ENCODE data around the gene MED17.
"Not testable (repeated sequence)": the region's sequence is repeated elsewhere in the genome, so short reads cannot be mapped to it uniquely, and the experiment has no call there.

MED17 gene

DNA sequence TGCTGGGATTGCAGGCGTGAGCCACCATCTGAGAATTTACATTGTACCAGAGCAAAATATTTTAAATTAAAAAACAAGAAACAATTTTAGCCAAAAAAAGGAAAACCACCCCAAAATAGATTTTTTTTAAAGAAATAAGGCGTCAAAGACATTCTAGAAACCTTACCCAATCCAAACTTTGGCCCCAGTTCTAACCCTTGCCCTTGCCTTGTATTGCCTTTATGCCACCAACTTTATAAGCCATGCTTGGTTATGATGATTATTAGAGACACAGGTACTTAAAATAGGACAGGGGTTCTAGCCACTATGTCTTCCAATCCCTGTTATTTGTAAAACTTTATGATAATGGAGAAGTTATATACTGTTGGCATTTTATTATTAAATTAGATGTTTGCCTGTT, 30.8 kb upstream of the MED17 start:
- Histone ChIP-seq H3K36me3 (ENCODE audit: control insufficient read depth, insufficient read depth, low read length) (peaks cover 3% of the 10 kb centered on the region), H3K4me3 (replicated peaks; ENCODE audit: low read depth, low read length) (no peak overlapping the region), H3K27me3 (replicated peaks; ENCODE audit: control insufficient read depth, insufficient read depth, low read length) (no peaks in the 10 kb centered on the region)
- no peak for DNase-seq (ENCODE audit: extremely low read depth, insufficient read length)
- TF ChIP-seq, protein P1, sequence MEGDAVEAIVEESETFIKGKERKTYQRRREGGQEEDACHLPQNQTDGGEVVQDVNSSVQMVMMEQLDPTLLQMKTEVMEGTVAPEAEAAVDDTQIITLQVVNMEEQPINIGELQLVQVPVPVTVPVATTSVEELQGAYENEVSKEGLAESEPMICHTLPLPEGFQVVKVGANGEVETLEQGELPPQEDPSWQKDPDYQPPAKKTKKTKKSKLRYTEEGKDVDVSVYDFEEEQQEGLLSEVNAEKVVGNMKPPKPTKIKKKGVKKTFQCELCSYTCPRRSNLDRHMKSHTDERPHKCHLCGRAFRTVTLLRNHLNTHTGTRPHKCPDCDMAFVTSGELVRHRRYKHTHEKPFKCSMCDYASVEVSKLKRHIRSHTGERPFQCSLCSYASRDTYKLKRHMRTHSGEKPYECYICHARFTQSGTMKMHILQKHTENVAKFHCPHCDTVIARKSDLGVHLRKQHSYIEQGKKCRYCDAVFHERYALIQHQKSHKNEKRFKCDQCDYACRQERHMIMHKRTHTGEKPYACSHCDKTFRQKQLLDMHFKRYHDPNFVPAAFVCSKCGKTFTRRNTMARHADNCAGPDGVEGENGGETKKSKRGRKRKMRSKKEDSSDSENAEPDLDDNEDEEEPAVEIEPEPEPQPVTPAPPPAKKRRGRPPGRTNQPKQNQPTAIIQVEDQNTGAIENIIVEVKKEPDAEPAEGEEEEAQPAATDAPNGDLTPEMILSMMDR (IDR thresholded peaks at IDR 0.05; ENCODE audit: insufficient read depth, low read length, poor library complexity, severe bottlenecking) = no peak

DNA sequence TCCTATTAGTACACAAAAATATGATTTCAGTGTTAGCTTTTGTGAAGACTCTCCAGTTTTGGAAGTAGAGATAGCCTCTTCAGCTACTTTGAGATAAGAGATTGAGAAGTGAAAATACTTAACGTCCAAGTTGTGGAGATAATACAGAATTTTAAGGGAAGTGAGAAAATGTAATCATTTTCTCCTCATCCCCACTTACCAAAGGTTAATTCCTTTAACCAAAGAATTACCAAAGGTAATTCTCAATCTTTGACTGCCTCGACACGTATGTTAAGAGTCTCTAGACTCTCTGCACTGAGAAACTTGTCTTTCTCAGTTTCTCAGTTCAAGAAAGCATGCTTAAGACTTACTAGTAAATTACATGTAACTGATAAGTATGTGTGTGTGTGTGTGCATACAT, 27.3 kb upstream of the MED17 start:
- TF ChIP-seq, protein P1 (IDR thresholded peaks at IDR 0.05; ENCODE audit: insufficient read depth, low read length, poor library complexity, severe bottlenecking) = no peak
- no peaks in the 10 kb centered on the region for H3K27me3 ChIP-seq (replicated peaks; ENCODE audit: control insufficient read depth, insufficient read depth, low read length)
- no peak for DNase-seq (ENCODE audit: extremely low read depth, insufficient read length)
- no peak overlapping the region for H3K4me3 ChIP-seq (replicated peaks; ENCODE audit: low read depth, low read length)
- peaks cover 8% of the 10 kb centered on the region for H3K36me3 ChIP-seq (ENCODE audit: control insufficient read depth, insufficient read depth, low read length)

DNA sequence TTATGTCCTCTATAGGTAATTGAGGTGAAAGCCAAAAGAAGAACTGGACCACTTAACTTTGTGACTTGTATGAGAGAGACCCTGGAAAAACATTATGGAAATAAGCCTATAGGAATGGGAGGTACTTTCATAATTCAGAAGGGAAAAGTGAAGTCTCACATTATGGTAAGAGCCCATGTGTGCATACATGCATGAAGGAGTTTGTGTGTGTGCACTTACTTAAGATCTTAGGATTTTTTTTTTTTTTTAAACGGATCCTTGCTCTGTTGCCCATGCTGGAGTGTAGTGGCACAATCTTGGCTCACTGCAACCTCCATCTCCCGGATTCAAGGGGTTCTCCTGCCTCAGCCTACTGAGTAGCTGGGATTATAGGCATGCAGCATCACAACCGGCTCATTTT, 26.8 kb upstream of the MED17 start:
- Histone ChIP-seq H3K36me3 (ENCODE audit: control insufficient read depth, insufficient read depth, low read length) (peaks cover 8% of the 10 kb centered on the region), H3K27me3 (replicated peaks; ENCODE audit: control insufficient read depth, insufficient read depth, low read length) (no peaks in the 10 kb centered on the region), H3K4me3 (replicated peaks; ENCODE audit: low read depth, low read length) (no peak overlapping the region)
- TF ChIP-seq, protein P1 (IDR thresholded peaks at IDR 0.05; ENCODE audit: insufficient read depth, low read length, poor library complexity, severe bottlenecking) = no peak
- DNase-seq (ENCODE audit: extremely low read depth, insufficient read length) = no peak

DNA sequence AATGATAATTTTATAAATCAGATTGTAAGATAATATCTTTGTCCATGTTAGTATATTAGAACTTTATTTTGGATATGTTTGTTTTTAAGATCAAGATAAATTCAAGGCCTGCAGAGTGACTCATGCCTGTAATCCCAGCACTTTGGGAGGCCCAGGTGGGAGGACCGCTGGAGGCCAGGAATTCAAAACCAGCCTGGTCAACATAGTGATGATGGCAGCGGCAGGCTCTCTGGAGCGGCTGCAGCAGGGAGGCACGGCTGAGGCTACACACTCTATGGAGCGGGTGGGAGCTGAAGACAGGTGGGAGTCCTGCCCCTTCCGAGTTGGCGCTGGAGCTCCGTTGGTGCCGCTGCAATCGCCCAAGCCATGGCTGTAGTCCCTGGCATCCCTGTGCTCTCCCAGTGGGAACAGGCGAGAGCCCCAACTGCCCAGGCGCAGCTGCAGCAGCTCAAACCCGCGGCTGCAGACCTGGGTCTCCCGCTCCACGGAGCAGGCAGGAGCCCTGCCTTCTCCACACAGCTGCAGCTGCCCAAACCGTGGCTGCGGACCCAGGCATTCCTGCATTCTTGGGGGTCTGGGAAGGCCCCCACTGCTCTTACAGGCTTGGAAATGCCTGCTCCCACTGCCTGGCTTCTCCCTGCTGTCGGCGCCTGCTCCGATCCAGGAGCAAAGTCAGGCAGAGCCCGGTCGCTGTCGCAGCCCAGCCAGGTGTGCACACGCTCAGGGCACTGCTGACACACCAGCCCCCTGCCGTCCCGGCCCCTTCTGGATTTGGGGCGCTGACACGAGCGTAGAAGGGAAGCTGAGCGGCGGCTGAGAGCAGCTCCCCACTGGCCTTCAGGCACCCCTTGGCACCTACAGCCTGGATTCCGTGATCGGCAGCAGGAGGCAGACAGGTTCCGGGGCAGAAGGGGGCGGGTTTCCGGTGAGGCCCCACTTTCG, 25.9 kb upstream of the MED17 start:
- no peak overlapping the region for H3K4me3 ChIP-seq (replicated peaks; ENCODE audit: low read depth, low read length)
- no peak for DNase-seq (ENCODE audit: extremely low read depth, insufficient read length)
- TF ChIP-seq, protein P1 (IDR thresholded peaks at IDR 0.05; ENCODE audit: insufficient read depth, low read length, poor library complexity, severe bottlenecking) = no peak
- peaks cover 8% of the 10 kb centered on the region for H3K36me3 ChIP-seq (ENCODE audit: control insufficient read depth, insufficient read depth, low read length)
- no peaks in the 10 kb centered on the region for H3K27me3 ChIP-seq (replicated peaks; ENCODE audit: control insufficient read depth, insufficient read depth, low read length)

DNA sequence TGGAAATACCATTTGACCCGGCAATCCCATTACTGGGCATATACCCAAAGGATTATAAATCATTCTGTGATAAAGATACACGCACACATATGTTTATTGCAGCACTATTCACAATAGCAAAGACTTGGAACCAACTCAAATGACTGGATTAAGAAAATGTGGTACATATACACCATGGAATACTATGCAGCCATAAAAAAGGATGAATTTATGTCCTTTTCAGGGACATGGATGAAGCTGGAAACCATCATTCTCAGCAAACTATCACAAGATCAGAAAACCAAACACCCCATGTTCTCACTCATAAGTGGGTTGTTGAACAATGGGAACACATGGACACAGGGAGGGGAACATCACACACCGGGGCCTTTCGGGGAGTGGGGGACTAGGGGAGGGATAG, 25.0 kb upstream of the MED17 start:
- DNase-seq (ENCODE audit: extremely low read depth, insufficient read length); H3K4me3 ChIP-seq (replicated peaks; ENCODE audit: low read depth, low read length); H3K36me3 ChIP-seq (ENCODE audit: control insufficient read depth, insufficient read depth, low read length); H3K27me3 ChIP-seq (replicated peaks; ENCODE audit: control insufficient read depth, insufficient read depth, low read length): not testable (repeated sequence)

DNA sequence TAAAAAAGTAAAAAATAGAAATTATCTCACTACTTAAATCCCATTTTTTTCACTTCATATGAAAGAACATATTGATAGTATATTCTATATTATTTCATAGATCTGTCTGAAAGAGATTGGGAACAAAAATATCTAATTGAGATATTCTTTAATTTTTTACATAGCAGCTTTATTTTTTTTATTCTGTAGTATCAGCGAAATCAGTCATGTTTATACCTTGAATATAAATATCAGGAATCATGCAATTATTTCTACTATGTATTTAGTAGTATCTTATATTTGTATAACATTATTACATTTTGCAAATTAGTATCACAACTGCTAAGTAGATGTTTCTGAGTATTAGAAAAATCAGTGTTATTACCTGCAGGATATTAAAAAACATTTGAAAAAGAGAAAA, 22.2 kb upstream of the MED17 start:
- no peak for DNase-seq (ENCODE audit: extremely low read depth, insufficient read length)
- TF ChIP-seq, protein P1 (IDR thresholded peaks at IDR 0.05; ENCODE audit: insufficient read depth, low read length, poor library complexity, severe bottlenecking) = no peak
- H3K4me3 ChIP-seq (replicated peaks; ENCODE audit: low read depth, low read length) = no peak overlapping the region
- peaks cover 11% of the 10 kb centered on the region for H3K36me3 ChIP-seq (ENCODE audit: control insufficient read depth, insufficient read depth, low read length)
- H3K27me3 ChIP-seq (replicated peaks; ENCODE audit: control insufficient read depth, insufficient read depth, low read length) = no peaks in the 10 kb centered on the region

All from GM06990 (cell line).